Measurements from ENCODE around the gene SF3B6. TPM values are rescaled to one million over a fixed set of nuclear protein-coding genes. Genes with fewer than 3 reads are reported as not detected.
A peak's percentile ranks its signal among the peaks of the same experiment; 100 is the strongest.

Gene SF3B6
- total and polyA plus RNA-seq, 9 of the 15 experiments (the other 6 are each of a cell fraction or from before 2014, with no cell fraction given) = 146 to 591 (median 295) TPM

DNA sequence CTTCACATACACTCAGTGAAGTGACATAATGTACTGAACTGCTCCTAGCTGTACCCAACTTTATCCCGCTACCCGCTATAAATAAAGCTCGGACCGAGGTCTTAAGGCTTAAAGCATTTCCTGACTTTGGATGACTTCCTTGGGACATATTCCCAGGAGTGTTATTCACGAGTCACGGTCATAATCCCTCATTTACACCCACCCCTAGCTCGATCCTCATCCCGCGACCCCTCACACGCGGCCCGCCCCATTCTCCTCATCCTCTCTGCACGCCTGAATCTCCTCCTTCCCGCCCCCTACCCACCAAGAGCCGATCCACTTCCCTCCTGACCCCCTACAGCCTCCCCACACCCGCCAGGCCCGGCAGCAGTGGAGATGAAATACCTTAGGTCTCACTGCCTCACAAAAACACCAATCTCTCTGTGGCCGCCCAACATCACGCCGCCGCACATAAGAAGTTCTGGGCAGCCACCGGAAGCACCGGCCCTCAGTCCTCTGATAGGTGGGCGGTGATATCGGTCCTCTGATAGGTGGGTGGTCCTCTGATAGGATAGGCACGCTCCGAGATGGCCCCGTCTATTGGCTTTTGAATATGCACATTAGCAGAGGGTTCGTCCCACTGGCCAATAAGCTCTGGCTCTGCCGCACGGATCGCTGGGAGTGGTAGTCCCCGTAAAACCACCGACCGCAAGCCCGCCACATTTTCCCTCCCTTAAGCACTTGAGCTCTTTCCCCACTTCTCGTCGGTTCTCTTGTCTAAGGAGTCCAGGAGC is 29.0 kb downstream of the SF3B6 start, which contains the start of gene WDCP (continued):
- TF ChIP-seq BRCA1 (IDR thresholded peaks at IDR 0.05) (no peak), BRCA1 (CRISPR knock-in tag; IDR thresholded peaks at IDR 0.05) (no peak), TAF9B (IDR thresholded peaks at IDR 0.05; ENCODE audit: partially characterized antibody) (peak; percentile 86), MCM5 (IDR thresholded peaks at IDR 0.05; ENCODE audit: low read depth) (no peak), SMARCA4 (IDR thresholded peaks at IDR 0.05) (no peak), PTBP1 (IDR thresholded peaks at IDR 0.05; ENCODE audit: low read depth, low read length) (no peak), MED1 (CRISPR knock-in tag; IDR thresholded peaks at IDR 0.05; ENCODE audit: borderline replicate concordance) (no peak), YBX1 (IDR thresholded peaks at IDR 0.05) (no peak), CTBP1 (IDR thresholded peaks at IDR 0.05; ENCODE audit: borderline replicate concordance) (no peak; the same call in none of the 2 replicates), IFI16 (CRISPR knock-in tag; IDR thresholded peaks at IDR 0.05) (no peak), ZNF253 (CRISPR knock-in tag; conservative IDR thresholded peaks at IDR 0.05) (no peak), ZNF3 (CRISPR knock-in tag; IDR thresholded peaks at IDR 0.05) (no peak), NCOA6 (IDR thresholded peaks at IDR 0.05) (no peak), ZNF146 (CRISPR knock-in tag; IDR thresholded peaks at IDR 0.05; ENCODE audit: unreplicated experiment) (no peak), TAF7 (tag; IDR thresholded peaks at IDR 0.05) (peak; percentile 80), ZNF316 (IDR thresholded peaks at IDR 0.05) (no peak), ARNT (IDR thresholded peaks at IDR 0.05) (no peak; a peak in 1 of 4 replicates), FOXJ2 (tag; IDR thresholded peaks at IDR 0.05) (no peak)
- TF ChIP-seq, protein P1, sequence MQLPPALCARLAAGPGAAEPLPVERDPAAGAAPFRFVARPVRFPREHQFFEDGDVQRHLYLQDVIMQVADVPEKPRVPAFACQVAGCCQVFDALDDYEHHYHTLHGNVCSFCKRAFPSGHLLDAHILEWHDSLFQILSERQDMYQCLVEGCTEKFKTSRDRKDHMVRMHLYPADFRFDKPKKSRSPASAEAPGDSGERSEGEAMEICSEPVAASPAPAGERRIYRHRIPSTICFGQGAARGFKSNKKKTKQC (CRISPR knock-in tag; IDR thresholded peaks at IDR 0.05) = no peak
- TF ChIP-seq, protein P2, sequence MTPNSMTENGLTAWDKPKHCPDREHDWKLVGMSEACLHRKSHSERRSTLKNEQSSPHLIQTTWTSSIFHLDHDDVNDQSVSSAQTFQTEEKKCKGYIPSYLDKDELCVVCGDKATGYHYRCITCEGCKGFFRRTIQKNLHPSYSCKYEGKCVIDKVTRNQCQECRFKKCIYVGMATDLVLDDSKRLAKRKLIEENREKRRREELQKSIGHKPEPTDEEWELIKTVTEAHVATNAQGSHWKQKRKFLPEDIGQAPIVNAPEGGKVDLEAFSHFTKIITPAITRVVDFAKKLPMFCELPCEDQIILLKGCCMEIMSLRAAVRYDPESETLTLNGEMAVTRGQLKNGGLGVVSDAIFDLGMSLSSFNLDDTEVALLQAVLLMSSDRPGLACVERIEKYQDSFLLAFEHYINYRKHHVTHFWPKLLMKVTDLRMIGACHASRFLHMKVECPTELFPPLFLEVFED (CRISPR knock-in tag; conservative IDR thresholded peaks at IDR 0.05) = peak; percentile 85; the same call in 1 of the 2 replicates
- TF ChIP-seq, protein P3, sequence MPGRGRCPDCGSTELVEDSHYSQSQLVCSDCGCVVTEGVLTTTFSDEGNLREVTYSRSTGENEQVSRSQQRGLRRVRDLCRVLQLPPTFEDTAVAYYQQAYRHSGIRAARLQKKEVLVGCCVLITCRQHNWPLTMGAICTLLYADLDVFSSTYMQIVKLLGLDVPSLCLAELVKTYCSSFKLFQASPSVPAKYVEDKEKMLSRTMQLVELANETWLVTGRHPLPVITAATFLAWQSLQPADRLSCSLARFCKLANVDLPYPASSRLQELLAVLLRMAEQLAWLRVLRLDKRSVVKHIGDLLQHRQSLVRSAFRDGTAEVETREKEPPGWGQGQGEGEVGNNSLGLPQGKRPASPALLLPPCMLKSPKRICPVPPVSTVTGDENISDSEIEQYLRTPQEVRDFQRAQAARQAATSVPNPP (IDR thresholded peaks at IDR 0.05; ENCODE audit: borderline replicate concordance, insufficient read depth, insufficient read length) = no peak
- TF ChIP-seq, protein P4, sequence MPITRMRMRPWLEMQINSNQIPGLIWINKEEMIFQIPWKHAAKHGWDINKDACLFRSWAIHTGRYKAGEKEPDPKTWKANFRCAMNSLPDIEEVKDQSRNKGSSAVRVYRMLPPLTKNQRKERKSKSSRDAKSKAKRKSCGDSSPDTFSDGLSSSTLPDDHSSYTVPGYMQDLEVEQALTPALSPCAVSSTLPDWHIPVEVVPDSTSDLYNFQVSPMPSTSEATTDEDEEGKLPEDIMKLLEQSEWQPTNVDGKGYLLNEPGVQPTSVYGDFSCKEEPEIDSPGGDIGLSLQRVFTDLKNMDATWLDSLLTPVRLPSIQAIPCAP (CRISPR knock-in tag; IDR thresholded peaks at IDR 0.05; ENCODE audit: borderline replicate concordance) = no peak
- TF ChIP-seq, protein P5, sequence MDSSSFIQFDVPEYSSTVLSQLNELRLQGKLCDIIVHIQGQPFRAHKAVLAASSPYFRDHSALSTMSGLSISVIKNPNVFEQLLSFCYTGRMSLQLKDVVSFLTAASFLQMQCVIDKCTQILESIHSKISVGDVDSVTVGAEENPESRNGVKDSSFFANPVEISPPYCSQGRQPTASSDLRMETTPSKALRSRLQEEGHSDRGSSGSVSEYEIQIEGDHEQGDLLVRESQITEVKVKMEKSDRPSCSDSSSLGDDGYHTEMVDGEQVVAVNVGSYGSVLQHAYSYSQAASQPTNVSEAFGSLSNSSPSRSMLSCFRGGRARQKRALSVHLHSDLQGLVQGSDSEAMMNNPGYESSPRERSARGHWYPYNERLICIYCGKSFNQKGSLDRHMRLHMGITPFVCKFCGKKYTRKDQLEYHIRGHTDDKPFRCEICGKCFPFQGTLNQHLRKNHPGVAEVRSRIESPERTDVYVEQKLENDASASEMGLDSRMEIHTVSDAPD (CRISPR knock-in tag; IDR thresholded peaks at IDR 0.05) = no peak
- TF ChIP-seq, protein P6, sequence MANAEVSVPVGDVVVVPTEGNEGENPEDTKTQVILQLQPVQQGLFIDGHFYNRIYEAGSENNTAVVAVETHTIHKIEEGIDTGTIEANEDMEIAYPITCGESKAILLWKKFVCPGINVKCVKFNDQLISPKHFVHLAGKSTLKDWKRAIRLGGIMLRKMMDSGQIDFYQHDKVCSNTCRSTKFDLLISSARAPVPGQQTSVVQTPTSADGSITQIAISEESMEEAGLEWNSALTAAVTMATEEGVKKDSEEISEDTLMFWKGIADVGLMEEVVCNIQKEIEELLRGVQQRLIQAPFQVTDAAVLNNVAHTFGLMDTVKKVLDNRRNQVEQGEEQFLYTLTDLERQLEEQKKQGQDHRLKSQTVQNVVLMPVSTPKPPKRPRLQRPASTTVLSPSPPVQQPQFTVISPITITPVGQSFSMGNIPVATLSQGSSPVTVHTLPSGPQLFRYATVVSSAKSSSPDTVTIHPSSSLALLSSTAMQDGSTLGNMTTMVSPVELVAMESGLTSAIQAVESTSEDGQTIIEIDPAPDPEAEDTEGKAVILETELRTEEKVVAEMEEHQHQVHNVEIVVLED (CRISPR knock-in tag; IDR thresholded peaks at IDR 0.05) = no peak

Measured in K562 (cell line).